ENCODE results near the gene SGMS1. TPM values are rescaled to one million over a fixed set of nuclear protein-coding genes. Genes with fewer than 3 reads are reported as not detected.
"Not testable (repeated sequence)": the region's sequence is repeated elsewhere in the genome, so short reads cannot be mapped to it uniquely, and the experiment has no call there.

Gene SGMS1
- total and polyA plus RNA-seq, 2 donors (not counting 3 experiments of a cell fraction or from before 2014, with no cell fraction given): 9.7 to 23.7 TPM

- H3K27ac ChIP-seq (ENCODE audit: insufficient read depth, low read depth, low read length): no peak overlapping the region
- H4K20me1 ChIP-seq (replicated peaks; ENCODE audit: control insufficient read depth, extremely low read depth, insufficient read depth, low read length): no peaks in the 10 kb centered on the region
- no peaks in the 10 kb centered on the region for H3K36me3 ChIP-seq (ENCODE audit: control insufficient read depth in 2 of 2, extremely low read depth in 1 of 2, insufficient read depth in 2 of 2, low read length in 2 of 2)
- no peak for TF ChIP-seq JUN (IDR thresholded peaks at IDR 0.05; ENCODE audit: borderline replicate concordance, insufficient read depth, insufficient read length, low read depth)
- no peak for TF ChIP-seq EZH2 (IDR thresholded peaks at IDR 0.05; ENCODE audit: borderline replicate concordance, low read depth, low read length, severe bottlenecking)
- no peak for TF ChIP-seq CTCF (IDR thresholded peaks at IDR 0.05; ENCODE audit: extremely low read depth in 1 of 2, insufficient read depth in 1 of 2, low read depth in 1 of 2, low read length in 2 of 2)
- TF ChIP-seq POLR2AphosphoS5 (IDR thresholded peaks at IDR 0.05; ENCODE audit: insufficient read depth, low read depth, low read length): no peak
- TF ChIP-seq POLR2A (IDR thresholded peaks at IDR 0.05; ENCODE audit: low read depth, low read length): no peak
- TF ChIP-seq GATA2 (IDR thresholded peaks at IDR 0.05; ENCODE audit: insufficient read depth, insufficient read length, low read depth, low read length): no peak
- no peak for TF ChIP-seq FOS (IDR thresholded peaks at IDR 0.05; ENCODE audit: borderline replicate concordance, insufficient read depth, low read length)
- TF ChIP-seq MYC (IDR thresholded peaks at IDR 0.05; ENCODE audit: low read depth, low read length): no peak
- no peak for TF ChIP-seq MAX (IDR thresholded peaks at IDR 0.05; ENCODE audit: insufficient read depth, insufficient read length)
- H3K9ac ChIP-seq (replicated peaks; ENCODE audit: extremely low read depth, insufficient read depth, low read length): no peak overlapping the region
- dilution Hi-C loops (cut with MboI; ENCODE audit: extremely low pct_ligation_motif_present, low sequenced_read_pairs): no loop called here
- no TSS peak for BruUV-seq (replicated peaks)
- H3K4me3 ChIP-seq (replicated peaks in 1 of 3; ENCODE audit: insufficient read depth in 1 of 3, low read depth in 1 of 3, low read length in 3 of 3): no peak overlapping the region
- peaks cover 6% of the 10 kb centered on the region for H3K79me2 ChIP-seq (ENCODE audit: control insufficient read depth, insufficient read depth, low read length)
- no peak for FAIRE-seq
- H3K9me1 ChIP-seq (replicated peaks; ENCODE audit: control insufficient read depth, extremely low read depth, insufficient read depth, low read length): no peaks in the 10 kb centered on the region
- no peak overlapping the region for H3K4me2 ChIP-seq (ENCODE audit: insufficient read depth, low read length)
- peaks cover 4% of the 10 kb centered on the region for H3K4me1 ChIP-seq (ENCODE audit: control insufficient read depth, extremely low read depth, insufficient read depth, low read length)
- H3K27me3 ChIP-seq (ENCODE audit: control insufficient read depth in 2 of 2, insufficient read depth in 2 of 2, low read length in 2 of 2): no peaks in the 10 kb centered on the region
- CTCF ChIA-PET: interaction anchor here (1.3 to 2.6 kb wide), 2 partner anchors 9 to 10 kb away, joined by 3 to 15 read pairs; no protein-coding TSS in a partner anchor
- no peak overlapping the region for H2AFZ ChIP-seq (ENCODE audit: low read depth, low read length)
- no peaks in the 10 kb centered on the region for H3K9me3 ChIP-seq (replicated peaks; ENCODE audit: control insufficient read depth, insufficient read depth, low read length)
- intact Hi-C loops (cut with micrococcal nuclease): no loop called here
- POLR2A ChIA-PET: no interaction called here
- DNase-seq (ENCODE audit: low read depth, low spot score): no peak
These were observed 265.3 kb downstream of the SGMS1 start for GRCh38 chr10:50358411-50358810.

- H3K79me2 ChIP-seq (ENCODE audit: control insufficient read depth, insufficient read depth, low read length); intact Hi-C loops (cut with micrococcal nuclease); CTCF ChIA-PET; H3K4me1 ChIP-seq (ENCODE audit: control insufficient read depth, extremely low read depth, insufficient read depth, low read length); H3K36me3 ChIP-seq (ENCODE audit: control insufficient read depth in 2 of 2, extremely low read depth in 1 of 2, insufficient read depth in 2 of 2, low read length in 2 of 2); H3K4me3 ChIP-seq (replicated peaks in 1 of 3; ENCODE audit: insufficient read depth in 1 of 3, low read depth in 1 of 3, low read length in 3 of 3); H2AFZ ChIP-seq (ENCODE audit: low read depth, low read length); DNase-seq (ENCODE audit: low read depth, low spot score); H4K20me1 ChIP-seq (replicated peaks; ENCODE audit: control insufficient read depth, extremely low read depth, insufficient read depth, low read length); POLR2A ChIA-PET; H3K9me3 ChIP-seq (replicated peaks; ENCODE audit: control insufficient read depth, insufficient read depth, low read length); H3K9ac ChIP-seq (replicated peaks; ENCODE audit: extremely low read depth, insufficient read depth, low read length); H3K9me1 ChIP-seq (replicated peaks; ENCODE audit: control insufficient read depth, extremely low read depth, insufficient read depth, low read length); H3K27me3 ChIP-seq (ENCODE audit: control insufficient read depth in 2 of 2, insufficient read depth in 2 of 2, low read length in 2 of 2); H3K27ac ChIP-seq (ENCODE audit: insufficient read depth, low read depth, low read length); FAIRE-seq; BruUV-seq (replicated peaks); H3K4me2 ChIP-seq (ENCODE audit: insufficient read depth, low read length); dilution Hi-C loops (cut with MboI; ENCODE audit: extremely low pct_ligation_motif_present, low sequenced_read_pairs): not testable (repeated sequence)
These were observed 267.3 kb downstream of the SGMS1 start for GRCh38 chr10:50356481-50356832.

Data from endothelial cell of umbilical vein (primary cell).